Esophagus mucosa (tissue), 1 donor: ENCODE measurements around the gene FAM200C. TPM values are rescaled to one million over a fixed set of nuclear protein-coding genes. Genes with fewer than 3 reads are reported as not detected.

Experiments used
- ATAC-seq: fragments of 200-7000 bp; cut with Tn5 transposase; one replicate; pipeline ENCODE4 v1.9.1; 2020
- total RNA-seq: library from RNA; stranded (reverse); gene quantifications from one replicate; pipeline ENCODE4 v1.2.4, GENCODE V29; 2023
- donor health status: DM: yes; HTN: yes; CAD: no.

FAM200C gene
- total RNA-seq, 1 donor from 2014 or later: 0.76 TPM

DNA sequence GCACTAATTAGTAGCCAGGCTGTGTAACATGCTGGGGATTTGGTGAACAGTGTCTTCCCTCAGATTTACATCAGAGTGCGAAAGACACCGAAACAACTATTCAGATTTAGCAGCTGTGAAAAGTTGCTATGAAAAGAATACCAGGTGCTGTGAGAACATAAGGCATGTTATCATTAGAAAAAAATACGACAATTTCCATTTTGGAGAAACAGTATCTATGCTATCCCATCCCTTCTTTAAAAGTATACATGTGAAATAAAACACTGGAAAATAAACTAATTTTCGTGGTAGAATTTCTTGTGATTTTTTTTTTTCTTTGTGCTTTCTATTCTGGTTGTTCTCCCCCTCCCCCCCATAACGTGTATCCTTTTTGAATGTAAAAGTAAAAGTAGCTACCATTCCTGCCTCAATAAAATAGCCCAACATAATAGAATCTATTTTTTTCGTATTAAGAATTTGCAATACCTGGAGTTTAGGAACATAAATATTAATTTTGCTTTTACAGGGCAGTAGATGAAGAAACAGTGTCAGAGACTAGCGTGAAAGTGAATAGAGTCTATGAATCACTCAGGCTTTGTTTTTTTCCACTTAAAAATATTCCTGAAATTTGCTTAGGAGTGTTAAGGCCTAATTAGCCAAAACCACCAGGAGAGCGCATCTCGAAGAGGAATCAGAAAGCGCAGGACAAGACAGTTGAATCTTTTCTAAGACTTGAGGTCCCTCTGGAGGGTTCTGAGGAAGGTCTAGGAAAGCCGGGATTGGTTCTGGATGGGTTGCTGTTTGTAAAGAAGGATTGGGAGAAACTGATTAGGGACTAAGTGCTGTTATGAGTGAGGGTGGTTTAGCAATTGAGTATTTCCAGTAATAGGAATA, 19.8 kb upstream of the FAM200C start:
- no peak for ATAC-seq

DNA sequence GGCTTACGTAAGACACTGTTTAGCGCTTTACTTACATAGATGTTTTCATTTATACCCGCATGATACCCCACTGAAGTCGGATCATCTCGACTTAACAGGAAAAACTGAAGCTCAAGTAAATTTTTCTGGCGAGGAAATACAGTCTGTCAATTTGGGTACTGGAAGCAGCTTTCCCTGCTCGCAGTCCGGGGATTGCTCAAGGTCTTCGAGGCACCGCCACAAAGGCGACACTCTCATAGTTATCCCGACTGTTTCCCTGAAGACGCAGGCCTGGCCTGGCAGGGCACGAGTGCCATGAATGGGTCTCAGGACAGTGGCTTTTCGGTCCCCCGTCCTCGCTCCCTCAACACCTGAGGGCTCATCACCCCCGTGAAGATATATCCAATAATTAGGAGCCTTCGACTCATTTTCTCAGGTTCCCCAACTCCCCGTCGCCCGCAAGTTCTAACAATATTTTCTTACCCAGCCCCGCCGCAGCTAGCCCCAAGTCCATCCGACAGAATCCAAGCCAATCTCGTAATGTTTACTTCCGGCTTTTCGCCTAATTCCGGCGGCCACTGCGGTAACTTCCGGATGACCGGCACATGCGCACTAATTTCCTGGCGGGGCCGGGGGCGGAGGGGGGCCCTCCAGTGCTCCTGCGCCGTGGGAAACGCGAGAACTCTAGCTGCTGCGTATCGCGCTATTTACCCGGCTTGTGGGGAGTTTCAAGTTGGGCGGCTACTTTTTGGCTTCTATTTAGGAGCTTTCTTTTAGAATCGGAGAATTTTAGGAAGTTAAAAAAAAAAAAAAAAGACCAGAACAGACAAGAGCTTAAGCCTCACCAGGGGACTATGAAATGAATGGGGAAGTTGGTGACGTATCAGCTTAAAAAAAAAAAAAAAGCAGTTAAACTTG, 19.0 kb upstream of the FAM200C start, which contains the start of gene SLU7:
TSS of gene SLU7 (minus strand) at position 521 of the 897 bp plus-strand sequence. CDS start 3,787 bp downstream, outside the sequence.
- peak; percentile 83 for ATAC-seq

DNA sequence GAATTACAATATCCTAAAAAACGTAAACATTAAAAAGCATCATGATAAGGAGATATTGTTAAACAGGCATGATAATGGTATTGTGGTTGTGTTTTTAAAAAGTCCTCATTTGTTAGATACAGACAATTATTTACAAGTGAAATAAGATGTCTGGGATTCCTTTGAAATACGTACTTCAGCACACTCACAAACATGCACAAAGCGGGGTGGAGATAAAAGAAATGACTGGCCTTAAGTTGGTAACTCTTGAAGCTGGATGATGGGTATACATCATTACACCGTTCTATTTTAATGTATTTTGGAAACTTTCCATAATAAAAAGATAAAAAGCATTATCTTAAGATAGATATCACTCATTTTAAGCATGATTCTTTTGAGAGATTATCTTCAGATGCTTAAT, 1.0 kb downstream of the FAM200C start:
- ATAC-seq: no peak

DNA sequence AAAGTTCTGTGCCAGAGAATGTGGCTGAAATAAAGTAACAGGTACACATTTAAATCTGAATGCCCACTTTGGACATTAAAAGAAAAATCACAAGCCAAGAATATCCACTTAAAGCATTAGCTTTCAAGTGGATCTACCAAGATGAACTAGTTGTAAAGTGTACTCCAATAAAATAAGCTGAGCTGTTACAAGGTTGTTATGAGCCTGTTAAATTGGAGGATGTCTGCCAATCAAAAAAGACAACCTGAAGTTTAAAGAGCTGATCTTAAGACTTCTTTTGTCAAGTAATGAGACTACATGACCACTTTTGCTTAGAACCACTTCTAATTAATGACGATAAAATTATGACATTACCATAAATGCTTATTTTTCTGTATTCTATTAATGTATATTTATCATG, 2.4 kb downstream of the FAM200C start:
- no peak for ATAC-seq

DNA sequence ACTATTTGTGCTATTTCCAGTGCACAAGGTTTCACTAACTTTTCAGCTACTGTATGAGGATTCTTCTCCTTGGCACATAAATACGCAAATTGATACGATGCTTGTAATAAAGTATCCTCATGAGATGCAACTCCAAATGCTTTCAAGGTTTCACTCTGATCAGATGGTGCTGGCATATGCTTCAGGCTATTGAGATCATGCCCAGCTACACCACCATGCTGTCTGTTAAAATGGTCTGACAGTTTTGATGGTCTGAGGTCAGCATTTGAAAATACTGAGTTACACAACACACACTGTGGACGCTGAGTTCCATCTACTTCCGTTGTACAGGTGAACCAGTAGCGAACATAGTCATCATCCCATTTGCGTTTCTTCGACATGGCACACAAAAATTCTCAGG, 4.7 kb downstream of the FAM200C start:
- ATAC-seq: no peak

DNA sequence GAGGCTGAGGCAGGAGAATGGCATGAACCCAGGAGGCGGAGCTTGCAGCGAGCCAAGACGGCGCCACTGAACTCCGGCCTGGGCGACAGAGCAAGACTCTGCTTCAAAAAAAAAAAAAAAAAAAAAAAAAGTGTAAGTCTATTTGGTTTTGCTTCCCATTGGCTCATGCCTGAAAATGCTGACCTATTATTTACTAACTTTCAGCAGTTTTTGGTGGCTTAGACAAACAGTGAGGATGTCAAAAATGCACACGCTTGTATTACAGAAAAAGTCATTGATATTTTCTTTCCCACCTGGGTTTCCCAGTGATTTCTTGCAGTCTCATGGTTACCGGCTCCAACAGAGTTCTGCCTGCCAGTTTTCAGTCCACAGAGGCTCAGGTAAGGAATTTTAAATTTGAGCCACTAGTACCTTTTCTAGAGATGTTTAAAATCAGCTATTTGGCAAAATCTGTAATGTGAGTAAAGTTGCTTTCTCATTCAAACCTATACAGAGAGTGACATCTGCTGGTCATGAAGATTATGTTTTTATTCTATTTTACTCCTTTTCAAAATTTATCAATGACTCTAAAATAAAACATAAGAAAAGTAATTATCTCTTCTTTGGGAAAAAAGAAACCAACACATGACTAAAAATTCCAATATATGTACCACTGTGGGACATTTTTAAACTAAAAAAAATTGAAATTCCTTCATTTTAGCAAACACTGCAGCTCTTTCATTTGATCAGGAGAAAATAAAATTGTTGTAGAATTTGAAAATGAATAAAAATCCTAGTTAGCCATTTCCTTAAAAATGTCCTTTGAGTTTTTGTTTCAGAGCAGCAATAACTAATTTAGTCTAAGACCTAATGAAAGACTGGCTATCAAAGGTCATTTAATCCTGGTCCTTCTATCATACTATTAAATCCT, 8.8 kb downstream of the FAM200C start:
- no peak for ATAC-seq

DNA sequence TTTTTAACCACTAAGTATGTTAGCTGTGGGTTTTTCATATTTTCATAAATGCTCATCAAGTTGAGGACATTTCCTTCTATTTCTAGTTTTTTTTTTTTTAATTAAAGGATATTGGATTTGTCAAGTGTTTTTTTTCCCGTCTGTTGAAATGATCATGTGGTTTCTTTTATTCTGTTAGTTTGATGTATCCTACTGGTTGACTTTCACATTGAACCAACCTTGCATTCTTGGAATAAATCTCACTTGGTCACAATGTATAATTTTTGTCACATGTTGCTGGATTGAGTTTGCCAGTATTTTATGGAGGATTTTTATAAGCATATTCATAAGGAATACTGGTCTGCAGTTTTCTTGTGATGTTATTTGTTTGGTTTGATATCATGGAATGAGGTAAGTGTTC, 12.4 kb downstream of the FAM200C start:
- ATAC-seq: no peak

DNA sequence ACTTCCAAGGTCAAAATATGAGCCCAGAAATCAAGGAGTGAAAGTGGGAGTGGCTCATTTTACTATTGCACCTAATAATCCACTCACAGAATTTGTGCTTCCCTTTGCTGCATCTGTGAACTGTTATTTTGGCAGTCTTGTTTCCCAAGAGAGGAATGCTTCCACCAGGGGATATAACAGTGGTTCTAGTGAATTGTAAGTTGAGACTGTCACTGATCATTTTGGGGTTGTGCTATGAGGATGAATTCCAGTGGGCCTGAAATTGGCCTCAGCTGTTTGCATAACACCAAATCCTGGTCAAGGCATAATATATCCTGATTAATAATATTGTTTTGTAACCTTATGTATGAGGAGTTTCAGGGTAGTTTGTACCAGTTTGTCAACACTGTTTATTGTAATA, 14.4 kb downstream of the FAM200C start:
- no peak for ATAC-seq

DNA sequence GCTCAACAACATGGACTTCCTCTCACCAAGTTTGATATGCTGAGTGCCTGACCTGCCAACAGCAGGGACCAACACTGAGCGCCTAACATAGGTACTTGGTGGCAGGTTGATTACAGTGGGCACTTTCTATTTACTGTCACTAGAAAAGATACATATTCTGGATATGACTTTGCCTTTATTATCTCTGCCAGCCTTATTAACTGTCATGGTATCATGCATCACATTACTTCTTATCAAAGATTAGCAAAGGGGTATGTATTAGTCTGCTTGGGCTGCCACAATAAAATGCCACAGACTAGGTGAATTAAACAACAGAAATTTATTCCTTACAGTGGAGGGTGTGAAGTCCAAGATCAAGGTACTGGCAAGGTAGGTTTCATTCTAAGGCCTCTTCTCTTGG, 15.2 kb downstream of the FAM200C start:
- ATAC-seq: no peak

DNA sequence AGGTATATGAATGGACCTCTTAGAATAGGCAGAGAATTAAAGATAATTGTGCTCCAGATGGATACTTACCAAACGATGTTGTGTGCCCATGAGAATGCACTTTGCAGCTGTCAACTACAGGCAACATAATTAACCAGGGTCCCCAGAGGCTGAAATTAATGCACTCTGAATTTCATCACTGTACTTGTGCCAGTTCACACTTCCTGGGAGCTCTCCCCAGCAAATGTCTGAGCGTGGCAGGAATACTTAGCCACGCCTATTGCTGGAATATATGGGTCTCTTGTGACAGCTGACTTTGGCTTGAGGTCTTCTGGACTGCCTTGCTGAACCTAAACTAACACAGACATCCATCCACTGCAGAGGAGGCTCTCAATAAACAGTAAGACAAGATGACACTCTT, 17.5 kb downstream of the FAM200C start:
- no peak for ATAC-seq

DNA sequence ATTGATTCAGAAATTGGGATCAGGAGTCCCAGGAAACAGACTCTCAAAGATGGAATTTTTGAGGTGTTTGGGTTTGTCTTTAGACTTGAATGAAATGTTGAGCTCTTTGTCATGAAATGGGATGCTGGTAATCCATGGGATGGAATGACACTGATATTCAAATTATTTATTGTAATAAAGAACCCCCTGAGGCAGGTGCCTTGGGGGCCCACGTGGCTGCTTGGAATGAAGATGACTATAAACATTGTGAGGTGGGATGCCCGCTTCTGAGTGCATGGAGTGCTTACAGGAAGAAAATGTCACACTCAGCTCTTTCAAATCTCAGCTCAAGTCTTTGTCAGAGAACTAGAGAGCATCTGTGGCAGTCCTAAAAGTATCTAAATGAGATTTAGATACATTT, 19.8 kb downstream of the FAM200C start:
- ATAC-seq: no peak

DNA sequence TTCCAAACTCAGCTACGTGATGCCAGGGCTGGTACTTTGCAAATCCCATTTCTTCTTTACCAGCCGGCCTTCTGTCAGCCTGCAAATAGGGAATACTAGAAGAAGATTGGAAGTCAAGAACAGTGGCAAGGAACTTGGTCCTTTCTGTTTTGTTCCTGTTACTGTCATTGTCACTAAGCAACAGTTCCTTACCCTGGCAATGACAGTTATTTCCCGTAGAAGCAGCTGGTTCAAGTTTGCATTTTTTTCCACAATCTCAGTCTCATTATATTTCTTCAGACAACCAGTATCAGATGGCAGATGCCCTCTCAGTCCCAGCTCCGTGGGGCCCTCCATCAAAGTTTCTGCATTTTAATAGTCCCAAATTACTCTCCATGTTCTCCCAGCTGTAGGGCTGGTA, 20.3 kb downstream of the FAM200C start:
- ATAC-seq: no peak

DNA sequence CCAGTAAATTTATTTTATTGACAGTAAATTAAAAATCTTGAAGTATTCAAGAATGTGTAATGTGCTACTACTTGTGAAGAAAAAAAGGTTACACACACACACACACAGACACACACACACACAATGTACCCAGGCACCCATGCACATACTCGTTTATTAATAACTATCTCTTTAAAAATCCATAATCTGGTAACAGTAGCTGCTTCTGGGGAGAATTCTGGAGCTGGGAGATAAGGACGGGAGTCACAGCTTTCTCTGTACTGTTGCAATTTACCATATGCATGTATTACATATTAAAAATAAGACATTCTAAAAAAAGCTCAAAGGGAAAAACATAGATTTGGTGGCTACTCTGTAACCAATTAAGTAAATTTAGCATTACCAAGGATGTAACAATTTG, 21.5 kb downstream of the FAM200C start:
- no peak for ATAC-seq

DNA sequence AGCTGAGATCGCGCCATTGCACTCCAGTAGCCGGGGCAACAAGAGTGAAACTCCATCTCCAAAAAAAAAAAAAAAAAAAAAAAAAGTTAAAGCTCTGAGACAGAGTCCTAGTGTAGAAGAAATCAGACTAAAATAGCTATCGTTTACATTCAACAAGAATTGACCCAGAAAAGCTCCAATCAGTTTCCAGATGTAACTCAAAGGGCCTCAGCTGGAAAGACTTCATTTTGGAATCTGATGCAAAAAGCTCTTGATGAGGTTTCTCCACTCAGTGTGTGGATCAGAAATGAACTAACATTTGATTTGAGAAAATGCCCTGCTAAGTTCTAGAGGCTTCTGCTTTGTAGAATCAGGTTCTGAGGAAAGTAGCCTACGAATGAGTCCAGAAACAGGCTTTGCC, 22.2 kb downstream of the FAM200C start:
- no peak for ATAC-seq

DNA sequence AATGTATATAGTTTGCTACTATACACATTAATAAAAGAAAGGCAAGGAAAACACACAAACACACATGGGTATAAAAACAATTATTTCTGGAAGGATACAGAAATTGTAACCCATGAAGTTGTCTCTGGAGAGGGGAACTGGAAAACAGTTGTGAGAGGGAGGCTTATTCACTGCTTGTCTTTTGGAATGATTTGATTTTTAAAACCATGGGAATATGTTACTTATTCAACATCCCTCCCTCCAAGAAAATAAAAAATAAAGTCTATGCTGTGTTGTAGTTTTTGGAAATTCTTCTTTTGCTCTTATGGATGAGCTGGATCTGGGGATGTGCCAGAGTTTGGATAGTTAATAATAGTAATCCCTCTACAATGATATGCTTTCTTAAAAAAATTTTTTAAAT, 23.4 kb downstream of the FAM200C start:
- ATAC-seq: no peak

DNA sequence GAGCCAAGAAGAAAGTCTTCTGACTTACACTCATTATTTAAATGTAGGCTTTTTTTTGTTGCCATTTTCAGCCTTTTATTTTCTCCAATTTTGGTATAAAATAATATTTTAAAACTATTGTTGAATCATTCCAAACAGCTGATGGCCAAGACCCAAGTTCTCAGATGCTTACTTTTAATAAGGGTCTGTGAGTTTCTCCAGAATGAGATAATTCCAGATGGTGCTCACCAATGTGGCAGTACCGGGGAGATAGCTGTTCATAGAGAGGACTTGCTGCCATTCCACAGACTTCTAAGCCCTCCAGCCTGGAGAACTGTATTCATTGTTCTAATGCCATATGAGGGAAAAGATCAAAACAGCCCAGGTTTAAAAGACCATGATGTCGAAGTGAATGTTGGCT, 24.2 kb downstream of the FAM200C start:
- ATAC-seq: no peak

DNA sequence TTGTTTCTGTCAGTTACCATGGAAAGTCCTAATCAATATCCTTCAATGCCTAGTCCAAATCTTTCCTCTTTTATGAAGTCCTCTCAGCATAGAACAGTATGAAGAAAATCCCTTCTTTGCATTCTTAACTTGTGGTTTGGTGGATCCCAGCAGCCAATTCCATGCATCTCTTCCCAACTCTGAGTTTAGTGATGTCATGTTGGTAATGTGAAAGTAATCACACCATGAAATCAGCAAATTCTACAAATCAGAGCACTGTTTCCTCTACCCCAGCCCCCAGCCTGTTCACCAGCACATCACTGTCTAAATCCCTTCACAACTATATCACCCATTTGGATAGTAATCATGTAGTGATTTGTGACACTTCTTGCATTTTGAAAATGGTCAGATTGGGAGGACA, 24.7 kb downstream of the FAM200C start:
- ATAC-seq: no peak

DNA sequence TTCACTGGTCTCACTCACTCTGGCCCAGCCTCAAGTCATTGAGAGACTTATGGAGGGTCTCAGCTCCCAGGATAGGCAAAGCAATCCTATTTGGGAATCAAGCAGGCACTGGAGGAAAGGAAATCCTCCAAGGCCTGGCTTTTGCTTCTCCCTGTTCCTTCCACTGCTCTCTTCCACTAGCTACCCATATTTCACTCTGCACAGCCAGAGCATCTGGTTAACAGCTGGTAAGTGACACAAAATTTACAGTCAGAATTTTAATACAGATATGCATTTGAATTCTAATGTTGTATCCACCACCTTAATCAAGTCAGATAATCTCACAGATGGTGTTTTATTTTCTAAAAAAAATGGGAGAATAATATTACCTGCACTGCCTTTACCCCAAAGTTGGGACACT, 28.6 kb downstream of the FAM200C start:
- no peak for ATAC-seq

DNA sequence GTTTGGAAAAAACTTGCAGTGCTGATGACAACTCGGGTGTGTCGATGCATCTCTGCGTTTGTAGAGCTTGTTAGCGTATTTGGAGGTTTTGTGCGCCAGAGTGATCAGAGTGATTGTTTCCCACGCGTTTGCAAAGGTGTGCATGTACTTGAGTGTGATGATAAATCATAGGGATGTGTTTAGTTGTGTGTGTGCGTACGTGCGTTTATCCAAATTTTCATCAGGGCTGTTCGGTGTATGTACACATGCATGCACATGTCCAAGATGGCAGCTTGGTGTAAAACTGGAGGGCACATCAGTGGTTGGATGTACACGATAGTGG, 29.2 kb downstream of the FAM200C start:
- no peak for ATAC-seq

DNA sequence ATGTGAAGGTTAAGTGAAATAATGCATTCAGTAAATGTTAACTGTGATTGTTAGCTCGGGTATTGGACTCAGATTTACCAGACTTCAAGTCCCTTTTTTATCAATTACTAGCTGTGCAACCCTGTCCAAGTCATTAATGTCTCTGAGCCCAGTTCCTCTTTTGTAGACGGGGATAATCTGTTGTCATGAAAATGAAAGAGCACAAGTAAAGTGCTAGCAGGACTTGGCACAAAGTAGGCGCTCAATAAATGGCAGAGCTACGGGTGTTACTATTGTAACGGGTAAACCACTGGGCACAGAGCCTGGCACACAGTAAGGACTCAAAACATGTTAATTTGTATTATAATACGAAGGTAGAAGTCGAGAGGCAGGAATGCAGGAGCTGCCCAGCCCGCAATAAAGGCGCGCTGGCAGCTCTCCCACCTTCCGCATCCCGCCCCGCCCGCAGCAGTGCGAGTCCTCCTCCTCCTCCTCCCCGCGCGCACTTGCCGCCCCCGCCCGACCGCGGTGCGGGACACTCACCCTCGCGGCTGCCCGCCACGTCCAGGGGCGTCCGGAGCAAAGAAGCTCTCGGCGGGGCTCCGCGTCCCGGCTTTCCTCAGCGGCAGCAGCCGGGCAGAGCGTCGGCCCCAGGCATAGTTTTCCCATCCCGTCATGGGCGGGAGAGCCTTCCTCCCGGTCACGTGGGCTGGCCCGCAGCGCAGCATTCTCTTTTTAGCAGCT, 29.7 kb downstream of the FAM200C start, which contains the start of gene C1QTNF2:
TSS of gene C1QTNF2 (minus strand) at position 637 of the 723 bp plus-strand sequence. CDS start 15,615 bp downstream, outside the sequence.
- ATAC-seq: peak; percentile 42

DNA sequence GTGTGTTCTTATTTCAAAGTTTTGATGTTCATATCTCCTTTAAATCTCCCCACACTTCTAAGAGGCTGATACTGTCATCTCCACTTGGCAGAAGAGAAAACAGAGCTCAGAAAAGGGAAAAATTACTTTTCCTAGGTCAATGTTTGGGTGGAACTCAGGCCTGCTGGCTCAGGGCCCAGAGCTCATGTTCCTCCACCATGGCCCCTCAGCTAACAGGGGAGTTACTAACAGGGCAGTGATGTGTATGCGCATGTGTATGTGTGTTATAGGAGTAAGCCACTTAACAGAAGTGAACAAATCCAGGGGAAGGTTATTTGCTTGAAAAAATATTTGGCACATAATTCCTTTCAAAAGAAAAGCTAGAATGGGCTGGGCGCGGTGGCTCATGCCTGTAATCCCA, 32.0 kb downstream of the FAM200C start:
- ATAC-seq: no peak

DNA sequence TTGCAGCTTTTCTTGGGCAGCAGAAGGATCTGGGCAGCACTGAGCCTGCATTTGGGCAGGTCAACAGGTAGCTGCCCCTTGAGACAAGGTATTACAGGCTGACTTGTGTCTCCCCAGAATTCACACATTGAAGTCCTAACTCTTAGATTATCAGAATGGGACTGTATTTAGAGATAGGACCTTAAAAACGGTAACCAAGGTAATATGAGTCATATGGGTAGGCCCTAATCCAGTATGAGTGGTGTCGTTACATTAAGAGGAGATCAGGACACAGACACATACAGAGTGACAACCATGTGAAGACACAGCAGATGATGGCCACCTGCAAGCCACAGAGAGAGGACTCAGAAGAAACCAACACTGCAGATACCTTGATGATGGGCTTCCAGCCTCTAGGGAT, 32.6 kb downstream of the FAM200C start:
- ATAC-seq: no peak
